Lung (tissue), 12 donors: Measurements from ENCODE around the gene RETREG2. TPM values are rescaled to one million over a fixed set of nuclear protein-coding genes. Genes with fewer than 3 reads are reported as not detected.
"Not testable (repeated sequence)": the region's sequence is repeated elsewhere in the genome, so short reads cannot be mapped to it uniquely, and the experiment has no call there.

Experiments
- ATAC-seq: fragments of 200-7000 bp; cut with Tn5 transposase; one replicate; pipeline ENCODE4 v1.9.1; 2020; ENCODE audit warnings: moderate number of reproducible peaks; ENCODE audit not compliant: insufficient read depth, low FRiP score
- DNase-seq, 3 donors: peaks; one replicate each; pipeline ENCODE4 v3.0.0-alpha.2; 2013 to 2017
- H3K27ac ChIP-seq, 2 donors: one replicate each; pipeline ENCODE4 v1.5.1; 2013; ENCODE audit warnings: mild to moderate bottlenecking in 2 of 2, moderate library complexity in 2 of 2, control low read depth in 1 of 2, inconsistent platforms in 1 of 2, low read depth in 1 of 2, low read length in 1 of 2
- H3K27me3 ChIP-seq, 3 donors: one replicate each; pipeline ENCODE4 v1.5.1; 2013; ENCODE audit warnings: low read length in 2 of 3; ENCODE audit not compliant: control insufficient read depth in 3 of 3, insufficient read depth in 3 of 3
- H3K36me3 ChIP-seq, 4 donors: one replicate each; pipeline ENCODE4 v1.5.1; 2013; ENCODE audit warnings: low read length in 4 of 4, mild to moderate bottlenecking in 1 of 4, moderate library complexity in 1 of 4; ENCODE audit not compliant: control insufficient read depth in 4 of 4, insufficient read depth in 4 of 4
- H3K4me1 ChIP-seq, 5 donors: one replicate each; pipeline ENCODE4 v1.5.1; 2013; ENCODE audit warnings: low read length in 5 of 5, mild to moderate bottlenecking in 2 of 5, moderate library complexity in 1 of 5; ENCODE audit not compliant: control insufficient read depth in 5 of 5, insufficient read depth in 5 of 5
- H3K4me3 ChIP-seq: one replicate; pipeline ENCODE4 v1.5.1; 2013; ENCODE audit warnings: mild to moderate bottlenecking, control low read depth, moderate library complexity
- H3K9ac ChIP-seq, 2 donors: one replicate each; pipeline ENCODE4 v1.5.1; 2013; ENCODE audit warnings: low read length in 2 of 2, control low read depth in 1 of 2; ENCODE audit not compliant: insufficient read depth in 1 of 2
- H3K9me3 ChIP-seq, 4 donors: one replicate each; pipeline ENCODE4 v1.5.1; 2013; ENCODE audit warnings: low read length in 3 of 4, mild to moderate bottlenecking in 1 of 4, moderate library complexity in 1 of 4; ENCODE audit not compliant: control insufficient read depth in 4 of 4, insufficient read depth in 3 of 4
- CTCF ChIP-seq: IDR thresholded peaks from 2 replicates; pipeline ENCODE4 v1.5.1; 2012; ENCODE audit warnings: mild to moderate bottlenecking; ENCODE audit errors: control extremely low read depth, extremely low read depth
- WGBS, 2 donors: extraction: QIAGEN DNeasy Blood & Tissue Kit; methylation state at CpG; one replicate each; pipeline ENCODE4 v1.1.7; 2013; 5-methylcytosine and 5-hydroxymethylcytosine counted together
- polyA plus RNA-seq, 2 donors: library from polyadenylated mRNA; stranded (reverse); fragments of 200-250 nt; gene quantifications; one replicate each; pipeline ENCODE4 v1.2.1, GENCODE V29; 2013
- total RNA-seq, 2 donors: library from RNA; depleted of rRNA in 1 of 2; stranded (reverse); fragments of >200 nt in 1 of 2; gene quantifications; one replicate each; pipeline ENCODE4 v1.2.1, GENCODE V29; 2014 to 2021
- donor health status: control.
- donor health status: control.
- donor health status: Bipolar disorder and iron deficiency.
- donor health status: healthy.
- donor health status: DM: yes; HTN: yes; CAD: no.

Gene RETREG2
- total and polyA plus RNA-seq, 4 donors: 42.1 to 80.6 (median 51.7) TPM

- H3K4me3 ChIP-seq: no peak overlapping the region
- H3K9me3 ChIP-seq: no peaks in the 10 kb centered on the region
- no peaks in the 10 kb centered on the region for H3K36me3 ChIP-seq
- H3K27ac ChIP-seq: no peak overlapping the region
- H3K27me3 ChIP-seq: no peaks in the 10 kb centered on the region
- H3K9ac ChIP-seq: no peak overlapping the region
- no peak for TF ChIP-seq CTCF
- no peak for DNase-seq
- ATAC-seq: no peak
- 94% methylated on average over 1 of the region's 1 CpG for WGBS, 2 donors
- H3K4me1 ChIP-seq: no peaks in the 10 kb centered on the region
Observed at GRCh38 chr2:219197388-219197787, 19.3 kb downstream of the RETREG2 start.

DNA sequence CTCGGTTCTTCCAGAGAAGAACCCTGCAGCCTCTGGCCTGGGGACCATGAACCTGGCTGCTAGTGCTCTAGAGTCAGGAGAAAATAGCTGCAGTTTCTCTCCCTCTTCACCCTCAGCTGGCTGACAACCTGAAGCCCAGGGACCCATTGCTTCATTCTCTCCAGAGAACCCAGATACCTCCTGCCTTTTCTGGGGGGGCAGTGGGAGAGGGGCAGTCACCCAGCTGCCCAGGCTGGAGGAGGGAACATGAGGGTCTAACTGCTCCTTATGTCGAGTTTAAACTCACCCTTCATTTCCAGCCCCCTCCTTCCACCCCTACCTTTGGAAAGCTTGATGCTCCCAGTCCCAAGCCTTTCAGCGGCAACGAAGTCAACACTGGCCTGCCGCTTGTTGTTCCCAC, 20.9 kb downstream of the RETREG2 start:
- H3K4me3 ChIP-seq: no peak overlapping the region
- no peaks in the 10 kb centered on the region for H3K4me1 ChIP-seq
- H3K36me3 ChIP-seq: no peaks in the 10 kb centered on the region
- H3K27me3 ChIP-seq: no peaks in the 10 kb centered on the region
- TF ChIP-seq CTCF: no peak
- 78 to 87% methylated on average over 5 of the region's 5 CpGs for WGBS, 2 donors
- ATAC-seq (no peak), DNase-seq (no peak)
- no peaks in the 10 kb centered on the region for H3K9me3 ChIP-seq
- H3K27ac ChIP-seq: no peak overlapping the region
- no peak overlapping the region for H3K9ac ChIP-seq

DNA sequence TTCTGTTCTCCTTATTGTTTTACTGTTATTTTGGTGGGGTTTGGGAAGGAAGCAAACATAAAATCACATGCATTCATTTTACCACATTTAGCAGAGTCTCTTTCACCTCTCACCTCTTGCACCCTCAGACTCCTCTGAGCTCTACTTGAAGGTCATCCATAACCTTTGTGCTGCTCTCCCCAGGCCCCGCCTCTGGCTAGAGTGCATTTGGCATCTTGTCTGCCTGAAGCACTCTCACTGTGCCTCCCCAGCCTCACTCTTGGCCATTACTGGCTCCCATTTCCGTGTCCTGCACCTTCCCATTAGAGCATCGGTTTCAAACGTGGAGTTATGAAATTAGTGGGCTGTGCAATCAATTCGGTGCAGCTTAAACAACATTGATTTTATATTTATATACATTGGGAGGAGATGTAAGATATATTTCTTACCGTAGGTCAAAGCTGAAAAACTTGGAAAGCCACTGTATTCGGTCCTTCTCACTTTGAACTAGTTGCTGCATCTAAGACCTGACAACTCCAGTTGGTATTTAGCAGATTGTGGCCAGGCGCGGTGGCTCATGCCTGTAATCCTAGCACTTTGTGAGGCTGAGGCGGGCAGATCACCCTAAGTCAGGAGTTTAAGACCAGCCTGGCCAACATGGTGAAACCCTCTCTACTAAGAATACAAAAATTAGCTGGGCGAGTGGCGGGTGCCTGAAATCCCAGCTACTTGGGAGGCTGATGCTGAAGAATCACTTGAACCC, 21.6 kb downstream of the RETREG2 start:
- DNase-seq (no peak), ATAC-seq (no peak)
- H3K27me3 ChIP-seq: no peaks in the 10 kb centered on the region
- H3K36me3 ChIP-seq: no peaks in the 10 kb centered on the region
- no peak overlapping the region for H3K4me3 ChIP-seq
- H3K9ac ChIP-seq: no peak overlapping the region
- TF ChIP-seq CTCF: no peak
- H3K27ac ChIP-seq: no peak overlapping the region
- H3K4me1 ChIP-seq: no peaks in the 10 kb centered on the region
- WGBS, 2 donors: 85 to 89% methylated on average over 12 of the region's 12 CpGs
- no peaks in the 10 kb centered on the region for H3K9me3 ChIP-seq

GRCh38 chr2:219200502-219201326, 22.6 kb downstream of the RETREG2 start:
- H3K27ac ChIP-seq, H3K36me3 ChIP-seq, H3K4me3 ChIP-seq, DNase-seq, H3K9ac ChIP-seq, ATAC-seq, H3K27me3 ChIP-seq, H3K4me1 ChIP-seq, H3K9me3 ChIP-seq: not testable (repeated sequence)
- 85 to 86% methylated on average over 24 to 25 of the region's 26 CpGs for WGBS, 2 donors

DNA sequence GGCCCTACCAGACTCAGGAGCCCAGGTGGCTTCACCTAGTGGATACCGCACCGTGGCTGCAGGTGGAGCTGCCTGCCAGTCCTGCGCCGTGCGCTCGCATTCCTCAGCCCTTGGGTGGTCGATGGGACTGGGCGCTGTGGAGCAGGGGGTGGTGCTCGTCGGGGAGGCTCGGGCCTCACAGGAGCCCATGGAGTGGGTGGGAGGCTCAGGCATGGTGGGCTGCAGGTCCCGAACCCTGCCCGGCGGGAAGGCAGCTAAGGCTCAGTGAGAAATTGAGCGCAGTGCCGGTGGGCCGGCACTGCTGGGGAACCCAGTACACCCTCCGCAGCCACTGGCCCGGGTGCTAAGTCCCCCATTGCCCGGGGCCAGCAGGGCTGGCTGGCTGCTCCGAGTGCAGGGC, 23.3 kb downstream of the RETREG2 start:
- not testable (repeated sequence) for H3K9ac ChIP-seq, H3K4me1 ChIP-seq, H3K36me3 ChIP-seq, H3K4me3 ChIP-seq, H3K9me3 ChIP-seq, H3K27ac ChIP-seq, H3K27me3 ChIP-seq, ATAC-seq, DNase-seq
- WGBS, 2 donors: 88% methylated on average over 16 to 21 of the region's 21 CpGs
